Measurements from ENCODE around the gene RPS6KL1. TPM values are rescaled to one million over a fixed set of nuclear protein-coding genes. Genes with fewer than 3 reads are reported as not detected.

The RPS6KL1 gene
- total RNA-seq, 1 donor from 2014 or later: 18.6 TPM

GRCh38 chr14:74888164-74889158, 34.6 kb downstream of the RPS6KL1 start:
- no peak for DNase-seq (ENCODE audit: low spot score)

- no peak for DNase-seq (ENCODE audit: low spot score)
These were observed 37.1 kb downstream of the RPS6KL1 start for GRCh38 chr14:74886001-74886400.

GRCh38 chr14:74882103-74882920, 40.7 kb downstream of the RPS6KL1 start:
- peak; percentile 16 for DNase-seq (ENCODE audit: low spot score)

- DNase-seq (ENCODE audit: low spot score): peak; percentile 83
These were observed 41.5 kb downstream of the RPS6KL1 start, which contains the start of gene DLST for GRCh38 chr14:74881431-74882102. DLST (plus strand) TSS chr14:74881916; CDS start chr14:74881954, 38 bp downstream.

GRCh38 chr14:74879427-74880182, 43.5 kb downstream of the RPS6KL1 start:
- DNase-seq (ENCODE audit: low spot score): no peak

- no peak for DNase-seq (ENCODE audit: low spot score)
These were observed 46.8 kb downstream of the RPS6KL1 start, which contains the start of gene PROX2 for GRCh38 chr14:74875941-74876913. PROX2 (minus strand) TSS chr14:74876145; CDS start chr14:74863834, 12,311 bp downstream.

GRCh38 chr14:74875204-74875603, 47.9 kb downstream of the RPS6KL1 start:
- no peak for DNase-seq (ENCODE audit: low spot score)

- no peak for DNase-seq (ENCODE audit: low spot score)
These were observed 51.2 kb downstream of the RPS6KL1 start for GRCh38 chr14:74871819-74872218.

GRCh38 chr14:74868739-74869138, 54.3 kb downstream of the RPS6KL1 start:
- no peak for DNase-seq (ENCODE audit: low spot score)

- peak; percentile 40 for DNase-seq (ENCODE audit: low spot score)
These were observed 55.4 kb downstream of the RPS6KL1 start for GRCh38 chr14:74867673-74868072.

GRCh38 chr14:74866708-74867389, 56.2 kb downstream of the RPS6KL1 start:
- no peak for DNase-seq (ENCODE audit: low spot score)

- no peak for DNase-seq (ENCODE audit: low spot score)
These were observed 57.9 kb downstream of the RPS6KL1 start for GRCh38 chr14:74865156-74865555.

- DNase-seq (ENCODE audit: low spot score): no peak
These were observed 58.9 kb downstream of the RPS6KL1 start for GRCh38 chr14:74864198-74864597.

- DNase-seq (ENCODE audit: low spot score): no peak
These were observed 59.8 kb downstream of the RPS6KL1 start for GRCh38 chr14:74863274-74863673.

GRCh38 chr14:74861734-74862090, 61.3 kb downstream of the RPS6KL1 start:
- DNase-seq (ENCODE audit: low spot score): no peak

GRCh38 chr14:74860899-74861733, 61.9 kb downstream of the RPS6KL1 start:
- DNase-seq (ENCODE audit: low spot score): peak; percentile 91

GRCh38 chr14:74859757-74860552, 63.1 kb downstream of the RPS6KL1 start:
- no peak for DNase-seq (ENCODE audit: low spot score)

Measured in mucosa of gallbladder (tissue), 1 donor.